H9 (cell line): ENCODE measurements around the gene ILDR2. TPM values are rescaled to one million over a fixed set of nuclear protein-coding genes. Genes with fewer than 3 reads are reported as not detected.
A peak's percentile ranks its signal among the peaks of the same experiment; 100 is the strongest.

Experiments
- DNase-seq: peaks from one replicate; pipeline ENCODE4 v3.0.0-alpha.2; 2017
- H2AFZ ChIP-seq: one replicate; pipeline ENCODE4 v1.6.1; 2013; ENCODE audit warnings: mild to moderate bottlenecking, low read length, control low read depth, moderate library complexity
- H2AK5ac ChIP-seq: 2 replicates; pipeline ENCODE4 v1.6.1; 2013; ENCODE audit warnings: low read length, control low read depth, mixed read lengths; ENCODE audit not compliant: insufficient read length
- H2BK120ac ChIP-seq: one replicate; pipeline ENCODE4 v1.6.1; 2013; ENCODE audit warnings: low read depth, mild to moderate bottlenecking, low read length, control low read depth, inconsistent platforms; ENCODE audit not compliant: poor library complexity, severe bottlenecking
- H2BK12ac ChIP-seq: 2 replicates; pipeline ENCODE4 v1.6.1; 2013; ENCODE audit warnings: low read length, control low read depth, mixed read lengths, low read depth; ENCODE audit not compliant: insufficient read length
- H2BK15ac ChIP-seq: 2 replicates; pipeline ENCODE4 v1.6.1; 2013; ENCODE audit warnings: low read depth, low read length, control low read depth
- H2BK20ac ChIP-seq: one replicate; pipeline ENCODE4 v1.6.1; 2013; ENCODE audit warnings: low read depth, mild to moderate bottlenecking, low read length, control low read depth, inconsistent platforms; ENCODE audit not compliant: poor library complexity, severe bottlenecking
- H2BK5ac ChIP-seq: 2 replicates; pipeline ENCODE4 v1.6.1; 2013; ENCODE audit warnings: low read length, control low read depth, mixed read lengths; ENCODE audit not compliant: insufficient read length
- H3K14ac ChIP-seq: 2 replicates; pipeline ENCODE4 v1.6.1; 2013; ENCODE audit warnings: low read length, control low read depth; ENCODE audit not compliant: insufficient read depth
- H3K18ac ChIP-seq: 2 replicates; pipeline ENCODE4 v1.6.1; 2013; ENCODE audit warnings: low read depth, mild to moderate bottlenecking, mixed read lengths, low read length, control low read depth; ENCODE audit not compliant: insufficient read length
- H3K23ac ChIP-seq: 2 replicates; pipeline ENCODE4 v1.6.1; 2013; ENCODE audit warnings: low read length, control low read depth, mixed read lengths, low read depth; ENCODE audit not compliant: insufficient read length
- H3K23me2 ChIP-seq: 2 replicates; pipeline ENCODE4 v1.6.1; 2013; ENCODE audit warnings: low read depth, mild to moderate bottlenecking, mixed read lengths, low read length, control low read depth; ENCODE audit not compliant: insufficient read length, poor library complexity, severe bottlenecking
- H3K27ac ChIP-seq: 2 replicates; pipeline ENCODE4 v1.5.1; 2013; ENCODE audit warnings: low read length, control low read depth, mixed read lengths, low read depth; ENCODE audit not compliant: insufficient read length
- H3K27me3 ChIP-seq: 2 replicates; pipeline ENCODE4 v1.6.1; 2013; ENCODE audit warnings: low read length, control low read depth, inconsistent platforms; ENCODE audit not compliant: insufficient read depth
- H3K4ac ChIP-seq: 2 replicates; pipeline ENCODE4 v1.6.1; 2013; ENCODE audit warnings: low read depth, mild to moderate bottlenecking, control low read depth, inconsistent platforms, low read length, moderate library complexity
- H3K4me1 ChIP-seq: 2 replicates; pipeline ENCODE4 v1.6.1; 2013; ENCODE audit warnings: low read length, control low read depth, inconsistent platforms; ENCODE audit not compliant: insufficient read depth
- H3K4me2 ChIP-seq: 2 replicates; pipeline ENCODE4 v1.6.1; 2013; ENCODE audit warnings: low read length, control low read depth, mixed read lengths; ENCODE audit not compliant: insufficient read length, insufficient read depth
- H3K56ac ChIP-seq: 2 replicates; pipeline ENCODE4 v1.6.1; 2013; ENCODE audit warnings: low read depth, mild to moderate bottlenecking, mixed read lengths, low read length, control low read depth; ENCODE audit not compliant: insufficient read length
- H3K79me1 ChIP-seq: 2 replicates; pipeline ENCODE4 v1.6.1; 2013; ENCODE audit warnings: low read depth, mild to moderate bottlenecking, moderate library complexity, low read length, control low read depth, inconsistent platforms; ENCODE audit not compliant: insufficient read depth, poor library complexity, severe bottlenecking
- H3K79me2 ChIP-seq: 2 replicates; pipeline ENCODE4 v1.6.1; 2013; ENCODE audit warnings: low read length, control low read depth, inconsistent platforms; ENCODE audit not compliant: insufficient read depth
- H3K9ac ChIP-seq: 2 replicates; pipeline ENCODE4 v1.6.1; 2013; ENCODE audit warnings: low read length, control low read depth, mixed read lengths; ENCODE audit not compliant: insufficient read length; ENCODE audit errors: extremely low read depth
- H3K9me3 ChIP-seq: one replicate; pipeline ENCODE4 v1.6.1; 2013; ENCODE audit warnings: low read depth, low read length, inconsistent platforms; ENCODE audit not compliant: control insufficient read depth
- H3T11ph ChIP-seq: one replicate; pipeline ENCODE4 v1.6.1; 2013; ENCODE audit warnings: mild to moderate bottlenecking, low read length, control low read depth, inconsistent platforms
- H4K20me1 ChIP-seq: one replicate; pipeline ENCODE4 v1.6.1; 2013; ENCODE audit not compliant: control insufficient read depth, insufficient read length, insufficient read depth
- H4K5ac ChIP-seq: 2 replicates; pipeline ENCODE4 v1.6.1; 2013; ENCODE audit warnings: low read depth, mild to moderate bottlenecking, mixed read lengths, low read length, control low read depth; ENCODE audit not compliant: insufficient read length
- H4K8ac ChIP-seq: replicated peaks from 2 replicates; pipeline ENCODE4 v1.6.1; 2013; ENCODE audit warnings: low read length, control low read depth, mixed read lengths, low read depth; ENCODE audit not compliant: insufficient read length
- H4K91ac ChIP-seq: 2 replicates; pipeline ENCODE4 v1.6.1; 2013; ENCODE audit warnings: low read depth, mild to moderate bottlenecking, moderate library complexity, mixed read lengths, low read length, control low read depth; ENCODE audit not compliant: insufficient read length
- H3K27ac Mint-ChIP-seq, 3 experiments: 2 replicates in 2 of 3; 3 replicates in 1 of 3; pipeline ENCODE4 v1.8.0; 2020 to 2021; ENCODE audit warnings: mixed read lengths in 3 of 3, mild to moderate bottlenecking in 1 of 3, moderate library complexity in 1 of 3
- H3K27me3 Mint-ChIP-seq: 2 replicates; pipeline ENCODE4 v1.8.0; 2021; ENCODE audit warnings: low read depth, mild to moderate bottlenecking, moderate library complexity, mixed read lengths
- H3K36me3 Mint-ChIP-seq, 3 experiments: 2 replicates in 2 of 3; 3 replicates in 1 of 3; pipeline ENCODE4 v1.8.0; 2020 to 2021; ENCODE audit warnings: low read depth in 3 of 3, mixed read lengths in 3 of 3; ENCODE audit not compliant: insufficient read depth in 1 of 3
- H3K4me1 Mint-ChIP-seq, 2 experiments: 2 replicates each; pipeline ENCODE4 v1.8.0; 2020; ENCODE audit warnings: mixed read lengths in 2 of 2
- H3K4me3 Mint-ChIP-seq, 2 experiments: 2 replicates in 1 of 2; 3 replicates in 1 of 2; pipeline ENCODE4 v1.8.0; 2020 to 2021; ENCODE audit warnings: mild to moderate bottlenecking in 2 of 2, mixed read lengths in 2 of 2, moderate library complexity in 1 of 2
- H3K9me3 Mint-ChIP-seq, 2 experiments: 2 replicates in 1 of 2; 3 replicates in 1 of 2; pipeline ENCODE4 v1.8.0; 2020; ENCODE audit warnings: mild to moderate bottlenecking in 2 of 2, mixed read lengths in 2 of 2, moderate library complexity in 1 of 2
- WGBS: extraction: QIAGEN DNeasy Blood & Tissue Kit; methylation state at CpG from one replicate; pipeline ENCODE4 v1.1.7; 2013; ENCODE audit warnings: missing lambda C conversion rate, low lambda C conversion rate, mixed read lengths; ENCODE audit not compliant: insufficient read length; ENCODE audit errors: extremely low coverage; 5-methylcytosine and 5-hydroxymethylcytosine counted together
- total RNA-seq: library from RNA; stranded (reverse); gene quantifications from 2 replicates; pipeline ENCODE4 v1.2.1, GENCODE V29; 2021
- TF ChIP-seq, protein P1 (sequence below): fragments of 200-600 bp; sonication (generic); conservative IDR thresholded peaks from 3 replicates; pipeline ENCODE4 v1.8.0; 2021; ENCODE audit warnings: antibody characterized with exemption, mild to moderate bottlenecking

Gene ILDR2
- total RNA-seq, 1 experiment from 2014 or later, result 1.1 TPM

GRCh38 chr1:166951050-166951449 is 24.3 kb downstream of the ILDR2 start:
- Histone ChIP-seq H2BK12ac (no peak overlapping the region), H2BK15ac (no peak overlapping the region), H3K27me3 (peaks cover 3% of the 10 kb centered on the region; the same call in 1 of the 2 replicates), H2BK120ac (no peak overlapping the region), H4K91ac (no peak overlapping the region), H3K9me3 (no peaks in the 10 kb centered on the region), H3K4ac (no peak overlapping the region), H3K27ac (no peak overlapping the region), H3K79me2 (no peaks in the 10 kb centered on the region), H2AFZ (no peak overlapping the region), H3K4me1 (0 out of 2 replicates have a peak, but pooled peaks cover 5% of the 10 kb centered on the region), H2BK5ac (no peak overlapping the region), H3K56ac (no peak overlapping the region), H4K8ac (no peak overlapping the region), H4K5ac (no peak overlapping the region), H2BK20ac (no peak overlapping the region), H3K4me2 (no peak overlapping the region), H4K20me1 (no peaks in the 10 kb centered on the region), H3K18ac (no peak overlapping the region), H2AK5ac (no peak overlapping the region), H3K23ac (no peak overlapping the region), H3T11ph (no peak overlapping the region), H3K23me2 (peaks cover 3% of the 10 kb centered on the region), H3K14ac (no peak overlapping the region), H3K79me1 (no peaks in the 10 kb centered on the region), H3K9ac (no peak overlapping the region)
- peaks cover 51% of the 10 kb centered on the region for H3K27me3 Mint-ChIP-seq
- TF ChIP-seq, protein P1, sequence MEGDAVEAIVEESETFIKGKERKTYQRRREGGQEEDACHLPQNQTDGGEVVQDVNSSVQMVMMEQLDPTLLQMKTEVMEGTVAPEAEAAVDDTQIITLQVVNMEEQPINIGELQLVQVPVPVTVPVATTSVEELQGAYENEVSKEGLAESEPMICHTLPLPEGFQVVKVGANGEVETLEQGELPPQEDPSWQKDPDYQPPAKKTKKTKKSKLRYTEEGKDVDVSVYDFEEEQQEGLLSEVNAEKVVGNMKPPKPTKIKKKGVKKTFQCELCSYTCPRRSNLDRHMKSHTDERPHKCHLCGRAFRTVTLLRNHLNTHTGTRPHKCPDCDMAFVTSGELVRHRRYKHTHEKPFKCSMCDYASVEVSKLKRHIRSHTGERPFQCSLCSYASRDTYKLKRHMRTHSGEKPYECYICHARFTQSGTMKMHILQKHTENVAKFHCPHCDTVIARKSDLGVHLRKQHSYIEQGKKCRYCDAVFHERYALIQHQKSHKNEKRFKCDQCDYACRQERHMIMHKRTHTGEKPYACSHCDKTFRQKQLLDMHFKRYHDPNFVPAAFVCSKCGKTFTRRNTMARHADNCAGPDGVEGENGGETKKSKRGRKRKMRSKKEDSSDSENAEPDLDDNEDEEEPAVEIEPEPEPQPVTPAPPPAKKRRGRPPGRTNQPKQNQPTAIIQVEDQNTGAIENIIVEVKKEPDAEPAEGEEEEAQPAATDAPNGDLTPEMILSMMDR, result no peak
- no peak for DNase-seq
- H3K4me3 Mint-ChIP-seq, result no peak overlapping the region
- H3K27ac Mint-ChIP-seq, result peak overlapping the region in 1 of 3 experiments; percentile 6; a peak in 1 of 7 replicates
- H3K9me3 Mint-ChIP-seq, result no peaks in the 10 kb centered on the region
- H3K36me3 Mint-ChIP-seq, result peaks cover 0 to 2% (median 0%) of the 10 kb centered on the region in 3 experiments; a peak in 1 of 7 replicates
- no CpG with 5 or more reads among the region's 2 CpGs for WGBS
- H3K4me1 Mint-ChIP-seq, result peaks cover 43 to 54% of the 10 kb centered on the region in 2 experiments
